HepG2 (cell line): ENCODE data around the gene NLRP6. TPM values are rescaled to one million over a fixed set of nuclear protein-coding genes. Genes with fewer than 3 reads are reported as not detected.

Experiments
- ATAC-seq: fragments of 200-7000 bp; cut with Tn5 transposase; 3 replicates; pipeline ENCODE4 v1.9.1; 2020; ENCODE audit warnings: mild to moderate bottlenecking, moderate library complexity
- BruUV-seq: library from RNA; stranded (reverse); fragments of 400-500 nt; replicated peaks from 2 replicates; lab custom pipeline; 2021; lab: Mats Ljungman, UMichigan
- CTCF ChIA-PET: fragments of 300-600 bp; formaldehyde crosslinking; extraction: SDS; loops from one replicate; lab custom pipeline; 2021; ENCODE audit warnings: low total read pairs, inconsistent platforms, low intra/inter-chr PET ratio; lab: Yijun Ruan, JAX
- POLR2A ChIA-PET: fragments of 350-600 bp; sonication (Branson Sonifier 250); formaldehyde crosslinking; loops from one replicate; lab custom pipeline; 2020; ENCODE audit warnings: antibody characterized with exemption, inconsistent platforms; lab: Yijun Ruan, JAX
- DNase-seq: peaks from one replicate; pipeline ENCODE4 v3.0.0-alpha.2; 2015; ENCODE audit warnings: low spot score
- FAIRE-seq: peaks from 3 replicates; lab custom pipeline; 2011; peaks lifted over from hg19 to GRCh38; lab: Jason Lieb, UNC
- H2AFZ ChIP-seq: one replicate; pipeline ENCODE4 v1.6.1; 2011; ENCODE audit warnings: low read length, inconsistent platforms
- H3K27ac ChIP-seq: fragments of 300-600 bp; 3 replicates; pipeline ENCODE4 v1.8.0; 2011; ENCODE audit warnings: mixed run types, mild to moderate bottlenecking, mixed read lengths, low read length, inconsistent platforms; ENCODE audit not compliant: insufficient read depth; ENCODE audit errors: extremely low read length
- H3K27me3 ChIP-seq, 2 experiments: fragments of 200-600 bp in 1 of 2; 2 replicates in 1 of 2; 3 replicates in 1 of 2; pipeline versions ENCODE4 v1.6.0 to v1.8.0; 2011; ENCODE audit warnings: low read length in 2 of 2, mild to moderate bottlenecking in 2 of 2, moderate library complexity in 2 of 2, inconsistent platforms in 1 of 2; ENCODE audit not compliant: insufficient read depth in 2 of 2, control insufficient read depth in 1 of 2
- H3K36me3 ChIP-seq, 2 experiments: fragments of 200-600 bp in 1 of 2; replicated peaks in 1 of 2; 2 replicates in 1 of 2; 3 replicates in 1 of 2; pipeline versions ENCODE4 v1.5.1 to v1.8.0; 2011; ENCODE audit warnings: low read length in 2 of 2, inconsistent platforms in 1 of 2; ENCODE audit not compliant: insufficient read depth in 2 of 2, control insufficient read depth in 1 of 2
- H3K4me1 ChIP-seq: 2 replicates; pipeline ENCODE4 v1.5.1; 2012; ENCODE audit warnings: low read length, inconsistent platforms; ENCODE audit not compliant: insufficient read depth
- H3K4me2 ChIP-seq: 2 replicates; pipeline ENCODE4 v1.6.0; 2011; ENCODE audit warnings: low read depth, low read length, inconsistent platforms
- H3K4me3 ChIP-seq, 3 experiments: fragments of 200-600 bp in 1 of 3; sonication (generic), shearing (Covaris generic) in 1 of 3; replicated peaks in 1 of 3; 2 replicates each; pipeline ENCODE4 v1.5.1; 2011 to 2016; ENCODE audit warnings: low read length in 3 of 3, inconsistent platforms in 2 of 3, low read depth in 2 of 3, mild to moderate bottlenecking in 2 of 3, control low read depth in 1 of 3, mixed read lengths in 1 of 3; ENCODE audit not compliant: insufficient read depth in 1 of 3
- H3K79me2 ChIP-seq: one replicate; pipeline ENCODE4 v1.6.1; 2011; ENCODE audit warnings: low read length, inconsistent platforms; ENCODE audit not compliant: insufficient read depth
- H3K9ac ChIP-seq: 2 replicates; pipeline ENCODE4 v1.6.0; 2011; ENCODE audit warnings: mild to moderate bottlenecking, low read depth, low read length, inconsistent platforms; ENCODE audit not compliant: insufficient read depth
- H3K9me3 ChIP-seq: 2 replicates; pipeline ENCODE4 v1.5.1; 2012; ENCODE audit warnings: mild to moderate bottlenecking, low read length
- H4K20me1 ChIP-seq: 2 replicates; pipeline ENCODE4 v1.6.0; 2011; ENCODE audit warnings: inconsistent platforms, mild to moderate bottlenecking, low read length, moderate library complexity; ENCODE audit not compliant: insufficient read depth
- CAMTA2 ChIP-seq: sonication (generic); formaldehyde crosslinking; IDR thresholded peaks from 2 replicates; pipeline ENCODE4 v1.4.0; 2020; ENCODE audit warnings: mild to moderate bottlenecking, missing genetic modification reagents, borderline replicate concordance
- FOXK1 ChIP-seq: sonication (generic); formaldehyde crosslinking; IDR thresholded peaks from 2 replicates; pipeline ENCODE4 v1.4.0; 2020; ENCODE audit warnings: low read depth, missing genetic modification reagents, borderline replicate concordance
- NR2F6 ChIP-seq, 2 experiments: IDR thresholded peaks; 2 replicates each; pipeline ENCODE4 v1.6.1; 2016; ENCODE audit warnings: antibody characterized with exemption in 1 of 2, mild to moderate bottlenecking in 1 of 2
- RARA ChIP-seq: IDR thresholded peaks from 2 replicates; pipeline ENCODE4 v1.6.1; 2016; ENCODE audit warnings: missing genetic modification reagents, missing compliant biosample characterization
- SRSF4 ChIP-seq: fragments of 200-400 bp; formaldehyde crosslinking; IDR thresholded peaks from one replicate; pipeline ENCODE4 v1.6.1; 2018; ENCODE audit warnings: mild to moderate bottlenecking, low read depth, low read length, moderate library complexity; ENCODE audit not compliant: poor library complexity, severe bottlenecking
- SSRP1 ChIP-seq: IDR thresholded peaks from 2 replicates; pipeline ENCODE4 v1.6.1; 2016; ENCODE audit warnings: control low read depth
- ZFAT ChIP-seq: sonication (generic); formaldehyde crosslinking; conservative IDR thresholded peaks from 2 replicates; pipeline ENCODE4 v1.8.1; 2023; ENCODE audit warnings: missing genetic modification reagents, inconsistent platforms
- ZFX ChIP-seq: sonication (generic); formaldehyde crosslinking; IDR thresholded peaks from 2 replicates; pipeline ENCODE4 v1.4.0; 2020; ENCODE audit warnings: mild to moderate bottlenecking, low read depth, missing genetic modification reagents, moderate library complexity
- ZNF512 ChIP-seq: sonication (generic); formaldehyde crosslinking; IDR thresholded peaks from 2 replicates; pipeline ENCODE4 v1.4.0; 2020; ENCODE audit warnings: mild to moderate bottlenecking, missing genetic modification reagents
- WGBS: methylation state at CpG from one replicate; pipeline ENCODE4 v1.1.6; 2017; ENCODE audit warnings: low lambda C conversion rate; 5-methylcytosine and 5-hydroxymethylcytosine counted together
- in situ Hi-C: cut with HindIII; loops from 2 replicates; pipeline ENCODE4 v1.10.0; 2017; ENCODE audit warnings: low pct_unique_long_range_greater_than_20kb; ENCODE audit not compliant: extremely low pct_ligation_motif_present
- intact Hi-C: fragments of 100-400 bp; cut with micrococcal nuclease; formaldehyde crosslinking; loops from one replicate; pipeline ENCODE4 v1.10.0; 2022; ENCODE audit not compliant: unreplicated experiment
- polyA plus RNA-seq, 8 experiments: library from polyadenylated mRNA; depleted of rRNA in 3 of 8; stranded (reverse) in 7 of 8; unstranded in 1 of 8; fragments of >200 nt; fragmentation: Illumina TruSeq in 4 of 8; extraction: Trizol in 4 of 8; gene quantifications; 2 replicates each; pipeline versions ENCODE4 v1.2.1 to v1.2.3, GENCODE V29; 2011 to 2016; ENCODE audit warnings: low read depth in 4 of 8, missing spikeins in 1 of 8, mixed read lengths in 1 of 8; ENCODE audit not compliant: insufficient read depth in 1 of 8
- total RNA-seq, 5 experiments: library from RNA; depleted of rRNA; stranded (reverse); fragments of >200 nt; fragmentation: Illumina TruSeq; extraction: Trizol; gene quantifications; 2 replicates each; pipeline ENCODE4 v1.2.3, GENCODE V29; 2016; ENCODE audit warnings: low read depth in 1 of 5
- TF ChIP-seq, protein P1 (sequence below): sonication (generic); formaldehyde crosslinking; conservative IDR thresholded peaks from 2 replicates; pipeline ENCODE4 v1.4.0; 2020; ENCODE audit warnings: missing genetic modification reagents
- TF ChIP-seq, protein P2 (sequence below): sonication (generic); formaldehyde crosslinking; IDR thresholded peaks from 2 replicates; pipeline ENCODE4 v1.4.0; 2020; ENCODE audit warnings: missing genetic modification reagents

NLRP6 gene
- total and polyA plus RNA-seq, 2 of the 13 experiments (the other 11 are each of a cell fraction or from before 2014, with no cell fraction given): not detected

- in situ Hi-C loops: loop anchor here (5.0 kb wide), 1 partner anchor 64 kb away; the partner anchor contains the start of gene B4GALNT4
- H3K4me2 ChIP-seq: no peak overlapping the region
Observed at GRCh38 chr11:303363-303762, 25.2 kb downstream of the NLRP6 start.

GRCh38 chr11:304061-304506 is 25.9 kb downstream of the NLRP6 start:
- POLR2A ChIA-PET: no interaction called here
- FAIRE-seq (no peak), ATAC-seq (no peak), DNase-seq (no peak)
- intact Hi-C loops: no loop called here
- H3K79me2 ChIP-seq: peaks cover 1% of the 10 kb centered on the region
- WGBS: 97% methylated on average over 46 of the region's 52 CpGs
- no peaks in the 10 kb centered on the region for H3K9me3 ChIP-seq
- no TSS peak for BruUV-seq
- H3K36me3 ChIP-seq: no peaks in the 10 kb centered on the region
- H3K4me3 ChIP-seq: no peak overlapping the region
- peaks cover 1 to 8% of the 10 kb centered on the region in 2 experiments; a peak in 3 of 5 replicates for H3K27me3 ChIP-seq
- H3K9ac ChIP-seq: no peak overlapping the region
- in situ Hi-C loops: loop anchor here (5.0 kb wide), 1 partner anchor 63 kb away; the partner anchor contains the start of gene B4GALNT4
- no peak overlapping the region for H3K27ac ChIP-seq
- H4K20me1 ChIP-seq: no peaks in the 10 kb centered on the region
- TF ChIP-seq SSRP1 (CRISPR knock-in tag) (no peak), ZFAT (CRISPR knock-in tag) (no peak), SRSF4 (no peak), CAMTA2 (CRISPR knock-in tag) (no peak), ZNF512 (CRISPR knock-in tag) (no peak), NR2F6 (IDR thresholded peaks at IDR 0.05) (no peak), NR2F6 (CRISPR knock-in tag; IDR thresholded peaks at IDR 0.05) (no peak), RARA (CRISPR knock-in tag) (no peak)
- TF ChIP-seq, protein P1, sequence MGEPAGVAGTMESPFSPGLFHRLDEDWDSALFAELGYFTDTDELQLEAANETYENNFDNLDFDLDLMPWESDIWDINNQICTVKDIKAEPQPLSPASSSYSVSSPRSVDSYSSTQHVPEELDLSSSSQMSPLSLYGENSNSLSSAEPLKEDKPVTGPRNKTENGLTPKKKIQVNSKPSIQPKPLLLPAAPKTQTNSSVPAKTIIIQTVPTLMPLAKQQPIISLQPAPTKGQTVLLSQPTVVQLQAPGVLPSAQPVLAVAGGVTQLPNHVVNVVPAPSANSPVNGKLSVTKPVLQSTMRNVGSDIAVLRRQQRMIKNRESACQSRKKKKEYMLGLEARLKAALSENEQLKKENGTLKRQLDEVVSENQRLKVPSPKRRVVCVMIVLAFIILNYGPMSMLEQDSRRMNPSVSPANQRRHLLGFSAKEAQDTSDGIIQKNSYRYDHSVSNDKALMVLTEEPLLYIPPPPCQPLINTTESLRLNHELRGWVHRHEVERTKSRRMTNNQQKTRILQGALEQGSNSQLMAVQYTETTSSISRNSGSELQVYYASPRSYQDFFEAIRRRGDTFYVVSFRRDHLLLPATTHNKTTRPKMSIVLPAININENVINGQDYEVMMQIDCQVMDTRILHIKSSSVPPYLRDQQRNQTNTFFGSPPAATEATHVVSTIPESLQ (CRISPR knock-in tag): no peak
- CTCF ChIA-PET: no interaction called here
- no peak overlapping the region for H2AFZ ChIP-seq
- H3K4me2 ChIP-seq: no peak overlapping the region
- peaks cover 55% of the 10 kb centered on the region for H3K4me1 ChIP-seq

More at GRCh38 chr11:303363-303762, 25.2 kb downstream of the NLRP6 start:
- no TSS peak for BruUV-seq
- Histone ChIP-seq H3K4me3 (no peak overlapping the region), H3K27me3 (peaks cover 1 to 12% of the 10 kb centered on the region in 2 experiments; a peak in 4 of 5 replicates), H2AFZ (no peak overlapping the region), H3K9ac (no peak overlapping the region)
- whole genome bisulfite sequencing: 90% methylated on average over 11 of the region's 12 CpGs
- CTCF ChIA-PET: no interaction called here
- no peak for DNase-seq
- POLR2A ChIA-PET: no interaction called here
- TF ChIP-seq FOXK1 (CRISPR knock-in tag) (no peak), ZFX (CRISPR knock-in tag) (no peak)
- TF ChIP-seq, protein P2, sequence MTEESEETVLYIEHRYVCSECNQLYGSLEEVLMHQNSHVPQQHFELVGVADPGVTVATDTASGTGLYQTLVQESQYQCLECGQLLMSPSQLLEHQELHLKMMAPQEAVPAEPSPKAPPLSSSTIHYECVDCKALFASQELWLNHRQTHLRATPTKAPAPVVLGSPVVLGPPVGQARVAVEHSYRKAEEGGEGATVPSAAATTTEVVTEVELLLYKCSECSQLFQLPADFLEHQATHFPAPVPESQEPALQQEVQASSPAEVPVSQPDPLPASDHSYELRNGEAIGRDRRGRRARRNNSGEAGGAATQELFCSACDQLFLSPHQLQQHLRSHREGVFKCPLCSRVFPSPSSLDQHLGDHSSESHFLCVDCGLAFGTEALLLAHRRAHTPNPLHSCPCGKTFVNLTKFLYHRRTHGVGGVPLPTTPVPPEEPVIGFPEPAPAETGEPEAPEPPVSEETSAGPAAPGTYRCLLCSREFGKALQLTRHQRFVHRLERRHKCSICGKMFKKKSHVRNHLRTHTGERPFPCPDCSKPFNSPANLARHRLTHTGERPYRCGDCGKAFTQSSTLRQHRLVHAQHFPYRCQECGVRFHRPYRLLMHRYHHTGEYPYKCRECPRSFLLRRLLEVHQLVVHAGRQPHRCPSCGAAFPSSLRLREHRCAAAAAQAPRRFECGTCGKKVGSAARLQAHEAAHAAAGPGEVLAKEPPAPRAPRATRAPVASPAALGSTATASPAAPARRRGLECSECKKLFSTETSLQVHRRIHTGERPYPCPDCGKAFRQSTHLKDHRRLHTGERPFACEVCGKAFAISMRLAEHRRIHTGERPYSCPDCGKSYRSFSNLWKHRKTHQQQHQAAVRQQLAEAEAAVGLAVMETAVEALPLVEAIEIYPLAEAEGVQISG (CRISPR knock-in tag): no peak
- TF ChIP-seq, all 625 proteins: peak for 0
- Histone ChIP-seq H3K79me2 (no peaks in the 10 kb centered on the region), H3K4me1 (peaks cover 57% of the 10 kb centered on the region), H3K36me3 (no peaks in the 10 kb centered on the region), H3K27ac (no peak overlapping the region), H4K20me1 (no peaks in the 10 kb centered on the region), H3K9me3 (no peaks in the 10 kb centered on the region)
- FAIRE-seq (no peak), ATAC-seq (no peak)
- intact Hi-C loops: no loop called here
